GM21367 (cell line): ENCODE data around the gene C10orf120.

ENCODE experiments used
- ATAC-seq: cut with Tn5 transposase; IDR thresholded peaks from one replicate; pipeline ENCODE4 v1.9.1; 2021; ENCODE audit not compliant: unreplicated experiment

The C10orf120 gene

GRCh38 chr10:122662231-122662630, 37.4 kb downstream of the C10orf120 start:
- no peak for ATAC-seq

- no peak for ATAC-seq
Measured at GRCh38 chr10:122660696-122661095, 39.0 kb downstream of the C10orf120 start.

GRCh38 chr10:122659651-122660050, 40.0 kb downstream of the C10orf120 start:
- no peak for ATAC-seq

- ATAC-seq = no peak
Measured at GRCh38 chr10:122659126-122659525, 40.5 kb downstream of the C10orf120 start.

GRCh38 chr10:122658356-122659049, 41.1 kb downstream of the C10orf120 start:
- ATAC-seq = no peak

- ATAC-seq = no peak
Measured at GRCh38 chr10:122657729-122658128, 41.9 kb downstream of the C10orf120 start.

- no peak for ATAC-seq
Measured at GRCh38 chr10:122657255-122657654, 42.4 kb downstream of the C10orf120 start.

GRCh38 chr10:122656741-122657140, 42.9 kb downstream of the C10orf120 start:
- no peak for ATAC-seq

- no peak for ATAC-seq
Measured at GRCh38 chr10:122656308-122656705, 43.3 kb downstream of the C10orf120 start.

- ATAC-seq = no peak
Measured at GRCh38 chr10:122655524-122656307, 43.9 kb downstream of the C10orf120 start.

- ATAC-seq = no peak
Measured at GRCh38 chr10:122650331-122650730, 49.3 kb downstream of the C10orf120 start.

GRCh38 chr10:122649903-122650302, 49.7 kb downstream of the C10orf120 start:
- ATAC-seq = no peak

GRCh38 chr10:122648599-122649428, 50.8 kb downstream of the C10orf120 start:
- ATAC-seq = no peak
